ENCODE results near the gene USP22. TPM values are rescaled to one million over a fixed set of nuclear protein-coding genes. Genes with fewer than 3 reads are reported as not detected.

USP22 gene
- polyA plus RNA-seq, 1 experiment = 288 TPM

- DNase-seq (ENCODE audit: low read depth, low spot score) = no peak
- POLR2A ChIA-PET = no interaction called here
- Histone ChIP-seq H3K27ac (ENCODE audit: low read depth, low read length) (no peak overlapping the region), H3K9me3 (ENCODE audit: control insufficient read depth, insufficient read depth, low read length) (peaks cover 3% of the 10 kb centered on the region; the same call in 1 of the 2 replicates), H3K4me3 (ENCODE audit: low read depth, low read length) (no peak overlapping the region), H3K27me3 (ENCODE audit: control insufficient read depth, insufficient read depth, low read length) (peaks cover 4% of the 10 kb centered on the region)
- CTCF ChIA-PET = no interaction called here
- no peak for TF ChIP-seq CTCF (IDR thresholded peaks at IDR 0.05; ENCODE audit: low read depth, low read length)
These were observed 51.4 kb downstream of the USP22 start for GRCh38 chr17:20991276-20992037.

- no peak for DNase-seq (ENCODE audit: low read depth, low spot score)
- TF ChIP-seq CTCF (IDR thresholded peaks at IDR 0.05; ENCODE audit: low read depth, low read length) = no peak
- no peak overlapping the region for H3K4me3 ChIP-seq (ENCODE audit: low read depth, low read length)
- H3K27me3 ChIP-seq (ENCODE audit: control insufficient read depth, insufficient read depth, low read length) = peaks cover 4% of the 10 kb centered on the region
- ChIA-PET POLR2A (no interaction called here), CTCF (interaction anchor here (1.0 kb wide), 1 partner anchor 189 kb away, joined by 3 read pairs; no protein-coding TSS in a partner anchor)
- H3K9me3 ChIP-seq (ENCODE audit: control insufficient read depth, insufficient read depth, low read length) = peaks cover 3% of the 10 kb centered on the region; the same call in 1 of the 2 replicates
- H3K27ac ChIP-seq (ENCODE audit: low read depth, low read length) = no peak overlapping the region
These were observed 52.6 kb downstream of the USP22 start for GRCh38 chr17:20989991-20990855.

- Histone ChIP-seq H3K27me3 (ENCODE audit: control insufficient read depth, insufficient read depth, low read length) (peaks cover 4% of the 10 kb centered on the region), H3K4me3 (ENCODE audit: low read depth, low read length) (no peak overlapping the region), H3K27ac (ENCODE audit: low read depth, low read length) (no peak overlapping the region), H3K9me3 (ENCODE audit: control insufficient read depth, insufficient read depth, low read length) (peaks cover 3% of the 10 kb centered on the region; the same call in 1 of the 2 replicates)
- CTCF ChIA-PET = no interaction called here
- no peak for TF ChIP-seq CTCF (IDR thresholded peaks at IDR 0.05; ENCODE audit: low read depth, low read length)
- POLR2A ChIA-PET = no interaction called here
- DNase-seq (ENCODE audit: low read depth, low spot score) = no peak
These were observed 53.3 kb downstream of the USP22 start for GRCh38 chr17:20989481-20989880.

- Histone ChIP-seq H3K9me3 (ENCODE audit: control insufficient read depth, insufficient read depth, low read length) (no peaks in the 10 kb centered on the region; the same call in 1 of the 2 replicates), H3K27me3 (ENCODE audit: control insufficient read depth, insufficient read depth, low read length) (peaks cover 4% of the 10 kb centered on the region), H3K4me3 (ENCODE audit: low read depth, low read length) (no peak overlapping the region), H3K27ac (ENCODE audit: low read depth, low read length) (no peak overlapping the region)
- POLR2A ChIA-PET = no interaction called here
- CTCF ChIA-PET = no interaction called here
- DNase-seq (ENCODE audit: low read depth, low spot score) = no peak
- TF ChIP-seq CTCF (IDR thresholded peaks at IDR 0.05; ENCODE audit: low read depth, low read length) = no peak
These were observed 53.9 kb downstream of the USP22 start for GRCh38 chr17:20988896-20989295.
